ENCODE results near the gene TMEM187. TPM values are rescaled to one million over a fixed set of nuclear protein-coding genes. Genes with fewer than 3 reads are reported as not detected.
A peak's percentile ranks its signal among the peaks of the same experiment; 100 is the strongest.

Gene TMEM187
- total and polyA plus RNA-seq, 12 donors = 3.4 to 13.2 (median 7.5) TPM

GRCh38 chrX:153971124-153971449 is 1.5 kb upstream of the TMEM187 start:
- 0 to 1% methylated on average over 33 to 34 of the region's 34 CpGs for WGBS, 2 donors
- Histone ChIP-seq H3K4me1 (peaks cover 8 to 62% (median 52%) of the 10 kb centered on the region in 9 donors), H3K4me3 (peak overlapping the region; percentile 47 to 92 (median 83))

DNA sequence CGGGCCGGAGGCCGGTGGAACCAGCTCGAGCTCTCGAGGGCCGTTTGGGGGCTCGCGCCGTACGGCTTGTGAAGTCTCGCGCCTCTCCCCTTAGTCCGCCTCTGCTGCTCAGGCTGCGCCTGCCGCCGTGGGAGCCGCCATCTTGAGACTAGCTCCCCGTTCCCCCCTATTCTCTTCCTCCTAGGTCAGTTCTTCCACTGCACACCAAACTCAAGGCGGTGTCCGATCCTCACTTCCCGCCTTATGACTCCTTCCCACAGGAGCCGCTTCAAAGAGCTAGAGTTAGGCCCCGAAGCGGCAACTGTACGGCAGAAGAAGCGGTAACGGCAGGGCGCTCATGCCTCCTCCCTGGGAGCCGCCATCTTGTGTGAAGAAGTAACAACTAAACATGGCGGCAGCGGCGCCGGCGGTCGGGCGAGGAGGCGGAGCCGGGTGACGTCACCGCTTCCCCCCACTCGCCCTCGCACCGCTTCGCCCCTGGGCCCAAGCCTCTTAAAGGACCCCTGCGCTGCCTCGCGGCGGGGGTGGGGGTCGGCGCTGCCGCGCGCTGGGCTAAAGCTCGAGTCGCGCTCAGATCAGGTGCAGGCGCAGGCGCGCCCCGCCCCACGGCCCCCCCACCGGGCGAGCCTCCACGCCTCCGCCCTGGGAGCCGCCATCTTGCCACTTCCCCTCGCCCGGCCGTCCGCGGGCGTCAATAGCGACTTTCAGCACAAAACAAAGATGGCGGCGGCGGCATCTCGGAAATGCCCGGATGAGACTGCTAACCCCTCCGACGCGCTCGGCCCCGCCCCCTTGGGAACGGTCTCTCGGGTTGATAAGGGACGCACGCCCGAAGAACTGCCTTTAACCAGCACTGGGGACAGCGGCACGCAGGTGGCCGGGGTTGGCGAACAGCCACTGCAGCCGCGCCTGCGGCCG is 845 bp upstream of the TMEM187 start, which contains the start of gene HCFC1:
Gene HCFC1, minus strand, starts transcription at position 369 of the 918 bp plus-strand sequence. CDS start 978 bp downstream, outside the sequence.
- no peaks in the 10 kb centered on the region for H3K36me3 ChIP-seq
- peaks cover 0 to 28% (median 0%) of the 10 kb centered on the region in 7 donors for H3K27me3 ChIP-seq
- ATAC-seq (peak; percentile 70 to 83 (median 77)), DNase-seq (peak; percentile 90 to 92)
- peaks cover 5 to 55% (median 46%) of the 10 kb centered on the region in 9 donors for H3K4me1 ChIP-seq
- 0% methylated on average over 62 to 87 of the region's 96 CpGs for WGBS, 2 donors
- peak within 1 kb of the TSS; percentile 93 to 100 (median 100) for H3K27ac ChIP-seq
- H3K9me3 ChIP-seq = no peaks in the 10 kb centered on the region
- intact Hi-C loops (cut with DNase I) = no loop called here
- peak within 1 kb of the TSS; percentile 47 to 92 (median 83) for H3K4me3 ChIP-seq
- TF ChIP-seq, protein P1, sequence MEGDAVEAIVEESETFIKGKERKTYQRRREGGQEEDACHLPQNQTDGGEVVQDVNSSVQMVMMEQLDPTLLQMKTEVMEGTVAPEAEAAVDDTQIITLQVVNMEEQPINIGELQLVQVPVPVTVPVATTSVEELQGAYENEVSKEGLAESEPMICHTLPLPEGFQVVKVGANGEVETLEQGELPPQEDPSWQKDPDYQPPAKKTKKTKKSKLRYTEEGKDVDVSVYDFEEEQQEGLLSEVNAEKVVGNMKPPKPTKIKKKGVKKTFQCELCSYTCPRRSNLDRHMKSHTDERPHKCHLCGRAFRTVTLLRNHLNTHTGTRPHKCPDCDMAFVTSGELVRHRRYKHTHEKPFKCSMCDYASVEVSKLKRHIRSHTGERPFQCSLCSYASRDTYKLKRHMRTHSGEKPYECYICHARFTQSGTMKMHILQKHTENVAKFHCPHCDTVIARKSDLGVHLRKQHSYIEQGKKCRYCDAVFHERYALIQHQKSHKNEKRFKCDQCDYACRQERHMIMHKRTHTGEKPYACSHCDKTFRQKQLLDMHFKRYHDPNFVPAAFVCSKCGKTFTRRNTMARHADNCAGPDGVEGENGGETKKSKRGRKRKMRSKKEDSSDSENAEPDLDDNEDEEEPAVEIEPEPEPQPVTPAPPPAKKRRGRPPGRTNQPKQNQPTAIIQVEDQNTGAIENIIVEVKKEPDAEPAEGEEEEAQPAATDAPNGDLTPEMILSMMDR (IDR thresholded peaks at IDR 0.05) = no peak

More at GRCh38 chrX:153971124-153971449, 1.5 kb upstream of the TMEM187 start:
- Histone ChIP-seq H3K27ac (peak overlapping the region; percentile 93 to 100 (median 100)), H3K9me3 (no peaks in the 10 kb centered on the region), H3K27me3 (peaks cover 0 to 24% (median 0%) of the 10 kb centered on the region in 7 donors), H3K36me3 (no peaks in the 10 kb centered on the region)
- TF ChIP-seq, protein P1 (IDR thresholded peaks at IDR 0.05) = no peak
- intact Hi-C loops (cut with DNase I) = no loop called here
- DNase-seq (peak; percentile 88 to 89), ATAC-seq (peak; percentile 71 to 87 (median 82))

- TF ChIP-seq, protein P1 (IDR thresholded peaks at IDR 0.05) = no peak
- H3K36me3 ChIP-seq = no peaks in the 10 kb centered on the region
- H3K4me1 ChIP-seq = peaks cover 3 to 39% (median 29%) of the 10 kb centered on the region in 9 donors
- WGBS, 2 donors = 29 to 36% methylated on average over 20 of the region's 20 CpGs
- intact Hi-C loops (cut with DNase I) = no loop called here
- DNase-seq (no peak), ATAC-seq (no peak)
- peak overlapping the region; percentile 93 to 100 (median 100) for H3K27ac ChIP-seq
- no peaks in the 10 kb centered on the region for H3K9me3 ChIP-seq
- peaks cover 0 to 39% (median 0%) of the 10 kb centered on the region in 7 donors for H3K27me3 ChIP-seq
- H3K4me3 ChIP-seq = peak overlapping the region in 9 of 10 donors; percentile 47 to 91 (median 80)
Observed at GRCh38 chrX:153973127-153974002, 811 bp downstream of the TMEM187 start.
